ENCODE data around the gene LMX1B.

GRCh38 chr9:126663661-126664072 lies 49.9 kb downstream of the LMX1B start:
- TF ChIP-seq CTCF (IDR thresholded peaks at IDR 0.05) (no peak), CREM (CRISPR knock-in tag; IDR thresholded peaks at IDR 0.05) (no peak), ETV6 (CRISPR knock-in tag; IDR thresholded peaks at IDR 0.05) (no peak), ZBTB21 (CRISPR knock-in tag; IDR thresholded peaks at IDR 0.05; ENCODE audit: borderline replicate concordance) (no peak), ZNF121 (CRISPR knock-in tag; IDR thresholded peaks at IDR 0.05) (no peak), ZNF416 (CRISPR knock-in tag; IDR thresholded peaks at IDR 0.05) (no peak), NR3C1 (CRISPR knock-in tag; conservative IDR thresholded peaks at IDR 0.05; ENCODE audit: low read depth) (no peak), MAX (CRISPR knock-in tag; IDR thresholded peaks at IDR 0.05) (no peak)
- TF ChIP-seq, protein P1, sequence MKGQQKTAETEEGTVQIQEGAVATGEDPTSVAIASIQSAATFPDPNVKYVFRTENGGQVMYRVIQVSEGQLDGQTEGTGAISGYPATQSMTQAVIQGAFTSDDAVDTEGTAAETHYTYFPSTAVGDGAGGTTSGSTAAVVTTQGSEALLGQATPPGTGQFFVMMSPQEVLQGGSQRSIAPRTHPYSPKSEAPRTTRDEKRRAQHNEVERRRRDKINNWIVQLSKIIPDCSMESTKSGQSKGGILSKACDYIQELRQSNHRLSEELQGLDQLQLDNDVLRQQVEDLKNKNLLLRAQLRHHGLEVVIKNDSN (CRISPR knock-in tag; IDR thresholded peaks at IDR 0.05) = no peak
- TF ChIP-seq, protein P2, sequence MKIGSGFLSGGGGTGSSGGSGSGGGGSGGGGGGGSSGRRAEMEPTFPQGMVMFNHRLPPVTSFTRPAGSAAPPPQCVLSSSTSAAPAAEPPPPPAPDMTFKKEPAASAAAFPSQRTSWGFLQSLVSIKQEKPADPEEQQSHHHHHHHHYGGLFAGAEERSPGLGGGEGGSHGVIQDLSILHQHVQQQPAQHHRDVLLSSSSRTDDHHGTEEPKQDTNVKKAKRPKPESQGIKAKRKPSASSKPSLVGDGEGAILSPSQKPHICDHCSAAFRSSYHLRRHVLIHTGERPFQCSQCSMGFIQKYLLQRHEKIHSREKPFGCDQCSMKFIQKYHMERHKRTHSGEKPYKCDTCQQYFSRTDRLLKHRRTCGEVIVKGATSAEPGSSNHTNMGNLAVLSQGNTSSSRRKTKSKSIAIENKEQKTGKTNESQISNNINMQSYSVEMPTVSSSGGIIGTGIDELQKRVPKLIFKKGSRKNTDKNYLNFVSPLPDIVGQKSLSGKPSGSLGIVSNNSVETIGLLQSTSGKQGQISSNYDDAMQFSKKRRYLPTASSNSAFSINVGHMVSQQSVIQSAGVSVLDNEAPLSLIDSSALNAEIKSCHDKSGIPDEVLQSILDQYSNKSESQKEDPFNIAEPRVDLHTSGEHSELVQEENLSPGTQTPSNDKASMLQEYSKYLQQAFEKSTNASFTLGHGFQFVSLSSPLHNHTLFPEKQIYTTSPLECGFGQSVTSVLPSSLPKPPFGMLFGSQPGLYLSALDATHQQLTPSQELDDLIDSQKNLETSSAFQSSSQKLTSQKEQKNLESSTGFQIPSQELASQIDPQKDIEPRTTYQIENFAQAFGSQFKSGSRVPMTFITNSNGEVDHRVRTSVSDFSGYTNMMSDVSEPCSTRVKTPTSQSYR (CRISPR knock-in tag; IDR thresholded peaks at IDR 0.05) = no peak

Measured in WTC11 (cell line).